G401 (cell line): ENCODE results near the gene TP53I13. TPM values are rescaled to one million over a fixed set of nuclear protein-coding genes. Genes with fewer than 3 reads are reported as not detected.
"Not testable (repeated sequence)": the region's sequence is repeated elsewhere in the genome, so short reads cannot be mapped to it uniquely, and the experiment has no call there.

Experiments
- DNase-seq: peaks from one replicate; pipeline ENCODE4 v3.0.0-alpha.2; 2015; ENCODE audit warnings: low spot score
- in situ Hi-C: cut with HindIII; loops from 2 replicates; pipeline ENCODE4 v1.10.0; 2016; ENCODE audit warnings: low sequenced_read_pairs, mixed read lengths
- total RNA-seq: library from RNA; depleted of rRNA; stranded (reverse); fragments of >200 nt; shearing (Covaris generic); gene quantifications from 2 replicates; pipeline ENCODE4 v1.2.3, GENCODE V29; 2014; rRNA removed

The TP53I13 gene
- total RNA-seq = 72.2 and 119 TPM in 2 replicates

- peak; percentile 53 for DNase-seq
- in situ Hi-C loops = no loop called here
Observed at GRCh38 chr17:29568331-29569244, at the start of gene TP53I13. Gene TP53I13 (plus strand): TSS chr17:29568701. CDS start chr17:29568759, 58 bp downstream.

GRCh38 chr17:29524692-29525091, 43.8 kb upstream of the TP53I13 start:
- in situ Hi-C loops = loop anchor here (5.0 kb wide), 1 partner anchor 52 kb away; no protein-coding TSS in a partner anchor

GRCh38 chr17:29526322-29526721, 42.2 kb upstream of the TP53I13 start:
- DNase-seq = no peak
- in situ Hi-C loops = no loop called here

More at GRCh38 chr17:29524692-29525091, 43.8 kb upstream of the TP53I13 start:
- DNase-seq = no peak

- no peak for DNase-seq
- in situ Hi-C loops = no loop called here
Observed at GRCh38 chr17:29533976-29534375, 34.5 kb upstream of the TP53I13 start.

- in situ Hi-C loops = no loop called here
- DNase-seq = no peak
Observed at GRCh38 chr17:29544066-29544465, 24.4 kb upstream of the TP53I13 start.

- in situ Hi-C loops = no loop called here
- no peak for DNase-seq
Observed at GRCh38 chr17:29546085-29546484, 22.4 kb upstream of the TP53I13 start.

- in situ Hi-C loops = no loop called here
- DNase-seq = no peak
Observed at GRCh38 chr17:29546830-29547229, 21.7 kb upstream of the TP53I13 start.

- in situ Hi-C loops = no loop called here
- no peak for DNase-seq
Observed at GRCh38 chr17:29549177-29549923, 19.2 kb upstream of the TP53I13 start.

- in situ Hi-C loops = no loop called here
Observed at GRCh38 chr17:29555840-29556239, 12.7 kb upstream of the TP53I13 start.

GRCh38 chr17:29557085-29557738, 11.3 kb upstream of the TP53I13 start:
- DNase-seq = no peak
- in situ Hi-C loops = no loop called here

More at GRCh38 chr17:29555840-29556239, 12.7 kb upstream of the TP53I13 start:
- DNase-seq = no peak

- in situ Hi-C loops = no loop called here
- no peak for DNase-seq
Observed at GRCh38 chr17:29557739-29558116, 10.8 kb upstream of the TP53I13 start.

- DNase-seq, in situ Hi-C loops: not testable (repeated sequence)
Observed at GRCh38 chr17:29558139-29558538, 10.4 kb upstream of the TP53I13 start.

- in situ Hi-C loops = no loop called here
Observed at GRCh38 chr17:29559640-29560039, 8.9 kb upstream of the TP53I13 start.

GRCh38 chr17:29560316-29560715, 8.2 kb upstream of the TP53I13 start:
- no peak for DNase-seq
- in situ Hi-C loops = no loop called here

More at GRCh38 chr17:29559640-29560039, 8.9 kb upstream of the TP53I13 start:
- DNase-seq = no peak

- no peak for DNase-seq
- in situ Hi-C loops = no loop called here
Observed at GRCh38 chr17:29561554-29562517, 6.7 kb upstream of the TP53I13 start.

GRCh38 chr17:29562615-29563014, 5.9 kb upstream of the TP53I13 start:
- in situ Hi-C loops = no loop called here
- no peak for DNase-seq

- DNase-seq = no peak
- in situ Hi-C loops = no loop called here
Observed at GRCh38 chr17:29563816-29564215, 4.7 kb upstream of the TP53I13 start.

- no peak for DNase-seq
- in situ Hi-C loops = no loop called here
Observed at GRCh38 chr17:29565643-29566472, 2.6 kb upstream of the TP53I13 start.
